GM21381 (cell line): ENCODE measurements around the gene NTRK1.

ENCODE experiments used
- ATAC-seq: cut with Tn5 transposase; IDR thresholded peaks from one replicate; pipeline ENCODE4 v1.9.1; 2021; ENCODE audit warnings: mild to moderate bottlenecking, moderate library complexity; ENCODE audit not compliant: unreplicated experiment

Gene NTRK1

GRCh38 chr1:156836892-156837291 is 23.8 kb upstream of the NTRK1 start:
- ATAC-seq = no peak

DNA sequence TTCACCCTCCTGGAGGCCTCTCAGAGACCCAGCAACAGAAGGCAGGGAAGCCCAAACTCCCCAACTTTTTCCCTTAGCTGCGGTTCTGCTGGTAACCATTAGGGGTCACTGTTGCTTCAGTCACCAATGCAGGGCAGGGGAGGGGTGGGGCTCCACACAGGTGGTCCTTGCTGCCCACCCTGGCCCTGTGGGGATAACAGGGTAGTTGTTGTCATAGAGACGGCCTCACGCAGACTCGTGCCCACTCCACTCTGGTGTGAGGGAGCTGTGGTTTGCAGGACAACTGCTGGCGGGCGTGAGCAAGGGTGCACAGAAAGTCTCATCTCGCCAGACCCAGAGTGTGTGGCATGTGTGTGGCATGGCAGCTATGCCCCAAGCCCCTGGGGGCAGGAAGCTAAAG is 21.7 kb upstream of the NTRK1 start:
- no peak for ATAC-seq

GRCh38 chr1:156839426-156840109 is 21.1 kb upstream of the NTRK1 start:
- ATAC-seq = no peak

GRCh38 chr1:156840186-156840897 is 20.3 kb upstream of the NTRK1 start:
- no peak for ATAC-seq

- no peak for ATAC-seq
These were observed 19.8 kb upstream of the NTRK1 start for GRCh38 chr1:156840898-156841279.

GRCh38 chr1:156841295-156841855 is 19.3 kb upstream of the NTRK1 start:
- no peak for ATAC-seq

DNA sequence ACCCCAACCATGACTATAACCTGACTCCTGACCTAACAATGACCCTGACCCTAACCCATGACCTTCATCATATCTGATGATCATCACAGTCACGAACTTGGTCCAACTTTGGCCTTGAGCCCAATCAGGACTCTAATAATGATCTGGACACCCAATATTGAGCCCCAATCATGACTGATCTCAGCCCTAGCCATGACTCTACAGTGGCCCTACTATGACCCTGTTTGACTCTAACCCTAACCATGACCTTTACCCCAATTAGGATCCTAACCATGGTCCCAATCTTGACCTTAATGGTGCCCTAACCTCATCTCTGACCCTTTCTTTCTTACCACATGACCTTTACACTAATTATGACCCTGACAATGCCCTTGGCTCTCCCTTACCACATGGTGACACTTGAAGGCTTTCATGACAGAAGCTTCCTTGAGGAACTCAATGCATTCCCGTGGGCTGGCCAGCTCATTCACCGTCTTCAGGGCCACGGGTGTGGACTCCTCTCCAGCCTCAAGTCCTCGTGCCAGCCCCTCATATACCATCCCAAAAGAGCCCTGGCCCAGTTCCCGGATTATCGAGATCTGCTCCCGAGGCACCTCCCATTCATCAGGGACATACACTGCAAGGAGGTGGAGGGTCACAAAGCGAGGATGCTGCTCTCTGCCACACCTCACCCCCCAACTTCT is 17.9 kb upstream of the NTRK1 start:
- no peak for ATAC-seq

- ATAC-seq = no peak
These were observed 16.6 kb upstream of the NTRK1 start for GRCh38 chr1:156844102-156844501.

- ATAC-seq = no peak
These were observed 16.0 kb upstream of the NTRK1 start for GRCh38 chr1:156844638-156845037.

DNA sequence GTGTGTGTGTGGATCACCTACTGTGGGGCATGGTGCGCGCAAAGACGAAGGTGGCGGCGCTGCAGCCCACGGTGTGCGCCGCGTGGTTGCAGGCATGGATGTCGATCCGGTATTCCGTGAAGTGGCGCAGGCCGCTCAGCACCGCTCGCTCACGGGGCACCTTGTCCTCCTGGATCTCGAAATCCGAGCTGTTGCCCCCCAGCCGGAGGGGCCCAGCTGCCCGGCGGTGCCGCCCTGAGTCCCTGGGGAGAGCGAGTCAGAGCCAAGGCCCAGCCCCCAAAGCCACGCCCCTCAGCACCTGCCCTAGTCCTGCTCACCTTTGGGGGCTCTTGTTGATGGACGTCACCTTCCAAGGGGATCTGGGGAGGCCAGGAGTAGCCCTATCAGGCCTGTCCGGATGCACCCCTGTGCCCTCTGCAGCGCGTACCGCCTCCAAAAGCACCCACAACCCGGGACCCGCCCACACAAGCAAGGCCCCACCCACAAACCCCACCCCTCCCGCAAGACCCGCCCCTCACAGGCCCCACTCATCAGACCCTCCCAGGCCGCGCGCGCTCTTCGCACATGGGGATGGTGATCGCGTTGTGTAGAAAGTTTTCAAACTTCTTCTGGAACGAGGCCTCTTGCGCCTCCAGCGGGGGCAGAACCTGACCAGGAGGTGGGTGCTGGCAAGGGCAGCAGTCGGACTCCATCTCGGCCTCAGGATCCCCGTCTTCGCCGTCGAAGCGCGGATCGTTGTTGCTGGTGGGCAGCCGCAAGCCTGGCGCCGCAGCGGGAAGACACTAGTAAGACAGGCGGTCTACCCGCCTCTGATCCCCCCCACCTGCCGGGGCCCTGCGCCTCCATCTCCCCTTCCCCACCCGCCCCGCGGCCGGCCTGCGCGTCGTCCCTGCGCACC is 15.4 kb upstream of the NTRK1 start:
- no peak for ATAC-seq

GRCh38 chr1:156845953-156846545 is 14.6 kb upstream of the NTRK1 start:
- ATAC-seq = no peak

DNA sequence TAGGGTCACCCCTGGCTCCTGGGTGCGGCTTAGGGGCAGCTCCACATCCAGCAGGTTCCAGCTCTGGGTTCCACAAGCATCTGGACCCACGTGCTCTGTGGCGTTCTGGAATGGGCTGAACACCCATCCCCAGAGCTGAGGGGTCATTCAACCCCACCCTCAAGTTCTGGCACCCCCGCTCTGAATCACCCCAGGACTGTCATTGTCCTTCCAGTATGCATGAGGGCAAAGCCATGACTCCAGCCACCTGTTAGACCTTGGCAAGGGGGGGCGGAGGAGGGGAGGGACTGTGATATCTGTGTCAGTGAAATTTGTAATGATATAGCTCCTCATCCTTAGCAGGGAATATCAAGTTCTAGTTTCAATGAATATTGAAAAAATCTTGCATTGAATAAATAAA is 14.0 kb upstream of the NTRK1 start:
- no peak for ATAC-seq

DNA sequence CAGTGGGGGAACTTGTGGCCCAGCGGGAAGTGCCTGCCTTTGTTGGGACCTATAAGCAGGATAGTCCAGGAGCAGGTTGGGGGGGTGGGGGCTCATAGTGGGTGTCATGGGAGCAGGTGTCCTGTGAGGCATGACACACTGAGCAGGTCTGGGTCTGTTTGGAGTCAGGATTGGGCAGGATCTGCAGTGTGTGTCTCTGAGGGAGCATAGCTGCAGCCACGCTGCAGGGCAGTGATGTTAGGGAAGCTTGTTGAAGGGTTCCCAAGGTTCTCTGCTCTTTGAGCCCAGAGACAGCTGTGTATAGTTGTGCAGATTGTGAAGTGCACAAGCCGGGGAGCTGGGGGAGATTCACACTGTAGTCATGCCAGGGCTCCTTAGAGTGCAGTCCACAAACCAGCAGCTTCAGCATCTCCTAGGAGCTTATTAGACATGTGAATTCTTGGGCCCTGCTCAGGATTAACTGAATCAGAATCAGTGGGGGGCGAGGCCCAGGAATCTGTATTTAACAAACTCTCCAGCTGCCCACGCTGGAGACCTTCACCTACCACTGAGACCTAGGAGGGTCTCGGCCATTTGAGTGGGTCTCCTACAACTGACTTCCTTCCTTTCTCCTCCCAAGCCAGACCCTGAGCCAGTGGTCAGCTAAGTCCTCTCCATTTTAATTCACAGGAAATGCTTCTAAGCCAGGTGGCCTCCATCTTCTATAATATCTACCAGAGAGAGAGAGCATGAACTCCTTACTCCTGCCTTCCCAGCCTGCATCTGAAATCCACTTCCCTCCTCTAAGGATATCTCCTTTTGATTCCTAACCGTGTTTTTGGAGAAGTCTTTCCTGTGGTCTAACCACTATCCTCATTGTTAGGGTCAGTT is 12.8 kb upstream of the NTRK1 start:
- ATAC-seq = no peak

GRCh38 chr1:156848461-156849150 is 12.1 kb upstream of the NTRK1 start:
- no peak for ATAC-seq

DNA sequence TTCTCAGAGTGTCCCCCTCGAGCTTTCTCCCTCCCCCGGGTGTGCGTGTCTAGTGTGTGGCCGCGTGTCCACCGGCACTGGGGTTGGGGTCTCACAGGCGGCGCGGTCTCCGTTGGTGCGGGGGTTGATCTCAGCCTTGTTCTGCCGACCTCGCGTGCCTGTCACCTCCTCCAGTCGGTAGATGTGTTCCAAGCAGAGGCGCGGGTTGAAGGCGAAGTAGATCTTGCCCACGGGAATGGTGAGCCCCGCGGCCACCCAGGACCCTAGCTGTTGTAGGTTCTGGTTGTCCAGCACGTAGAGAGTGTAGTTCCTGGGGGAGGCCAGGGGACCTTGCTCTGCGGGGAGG is 11.5 kb upstream of the NTRK1 start:
- ATAC-seq = no peak

DNA sequence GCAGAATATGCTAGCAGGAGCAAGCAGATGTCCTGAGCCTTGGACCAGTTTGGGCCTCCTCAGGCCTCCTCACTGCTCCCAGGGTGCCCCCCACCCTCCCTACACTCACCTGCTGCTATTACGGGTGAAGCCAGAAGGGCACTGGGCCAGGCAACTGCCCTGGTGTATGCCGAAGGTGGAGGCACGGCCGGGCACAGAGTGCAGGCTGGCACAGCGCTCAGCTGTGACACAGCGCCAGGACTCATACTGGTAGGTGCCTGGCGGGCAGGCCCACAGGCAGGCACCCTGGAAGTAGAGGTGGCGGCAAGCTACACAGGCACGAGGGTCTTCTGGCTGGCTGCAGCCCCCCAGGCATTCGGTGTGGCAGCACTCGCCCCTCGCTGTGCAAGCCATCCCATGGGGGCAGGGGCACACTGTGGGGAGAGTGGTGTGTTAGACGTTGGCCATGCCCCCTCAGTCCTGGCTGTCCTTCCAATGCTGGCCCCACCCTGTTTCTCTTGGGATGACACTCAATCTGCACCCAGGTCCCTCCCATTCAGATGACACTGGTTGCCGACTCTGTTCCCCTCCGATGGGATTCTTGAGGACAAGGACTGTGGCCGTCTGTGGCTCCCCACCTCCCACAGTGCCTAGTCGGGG is 8.8 kb upstream of the NTRK1 start:
- ATAC-seq = no peak

- ATAC-seq = no peak
These were observed 8.2 kb upstream of the NTRK1 start for GRCh38 chr1:156852418-156852874.

- ATAC-seq = no peak
These were observed 6.9 kb upstream of the NTRK1 start for GRCh38 chr1:156853761-156854160.
